Ectodermal cell (in vitro differentiated cells): ENCODE results near the gene SAPCD2.
A peak's percentile ranks its signal among the peaks of the same experiment; 100 is the strongest.

Experiments used
- H3K27ac ChIP-seq: 2 replicates; pipeline ENCODE4 v1.7.0; 2013; ENCODE audit warnings: mild to moderate bottlenecking, low read depth, low read length; ENCODE audit not compliant: insufficient read depth, poor library complexity, severe bottlenecking
- H3K27me3 ChIP-seq: 2 replicates; pipeline ENCODE4 v1.7.0; 2013; ENCODE audit warnings: mild to moderate bottlenecking, low read length; ENCODE audit not compliant: insufficient read depth, control insufficient read depth, poor library complexity, severe bottlenecking
- H3K36me3 ChIP-seq: one replicate; pipeline ENCODE4 v1.7.0; 2013; ENCODE audit warnings: low read length; ENCODE audit not compliant: control insufficient read depth, insufficient read depth
- H3K4me1 ChIP-seq: one replicate; pipeline ENCODE4 v1.7.0; 2013; ENCODE audit warnings: low read length; ENCODE audit not compliant: control insufficient read depth, insufficient read depth
- H3K4me3 ChIP-seq: 2 replicates; pipeline ENCODE4 v1.7.0; 2013; ENCODE audit warnings: low read depth, low read length, control low read depth; ENCODE audit not compliant: insufficient read depth
- H3K9me3 ChIP-seq: 2 replicates; pipeline ENCODE4 v1.7.0; 2013; ENCODE audit warnings: mild to moderate bottlenecking, low read length, moderate library complexity; ENCODE audit not compliant: control insufficient read depth
- WGBS, 2 experiments: methylation state at CpG; one replicate each; pipeline ENCODE4 v1.1.7; 2013; ENCODE audit warnings: missing lambda C conversion rate in 2 of 2; 5-methylcytosine and 5-hydroxymethylcytosine counted together

SAPCD2 gene

DNA sequence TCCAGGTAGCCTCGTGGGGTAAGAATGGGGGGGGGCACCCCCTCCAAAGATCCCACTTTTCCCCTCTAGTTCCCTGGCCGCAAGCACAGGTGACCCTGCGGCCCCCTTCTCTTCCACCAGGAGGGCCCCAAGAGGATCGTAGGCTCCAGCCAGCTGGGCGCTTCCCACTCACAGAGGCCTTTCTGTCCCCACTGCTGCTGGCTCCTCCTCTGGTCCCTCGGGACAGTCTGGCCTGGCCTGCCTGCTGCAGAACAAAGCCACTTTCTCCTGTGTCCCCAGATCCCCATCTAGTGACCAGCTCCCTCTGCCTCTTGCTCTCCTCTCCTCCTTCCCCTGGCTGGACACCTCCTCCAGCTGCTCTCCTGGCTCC is 534 bp upstream of the SAPCD2 start:
- peak overlapping the region; percentile 50 for H3K4me3 ChIP-seq
- 25 to 29% methylated on average over 6 of the region's 6 CpGs for WGBS, 2 experiments
- no peaks in the 10 kb centered on the region for H3K36me3 ChIP-seq
- peaks cover 36% of the 10 kb centered on the region for H3K27me3 ChIP-seq
- peaks cover 16% of the 10 kb centered on the region for H3K4me1 ChIP-seq
- H3K9me3 ChIP-seq: no peaks in the 10 kb centered on the region
- no peak overlapping the region for H3K27ac ChIP-seq

DNA sequence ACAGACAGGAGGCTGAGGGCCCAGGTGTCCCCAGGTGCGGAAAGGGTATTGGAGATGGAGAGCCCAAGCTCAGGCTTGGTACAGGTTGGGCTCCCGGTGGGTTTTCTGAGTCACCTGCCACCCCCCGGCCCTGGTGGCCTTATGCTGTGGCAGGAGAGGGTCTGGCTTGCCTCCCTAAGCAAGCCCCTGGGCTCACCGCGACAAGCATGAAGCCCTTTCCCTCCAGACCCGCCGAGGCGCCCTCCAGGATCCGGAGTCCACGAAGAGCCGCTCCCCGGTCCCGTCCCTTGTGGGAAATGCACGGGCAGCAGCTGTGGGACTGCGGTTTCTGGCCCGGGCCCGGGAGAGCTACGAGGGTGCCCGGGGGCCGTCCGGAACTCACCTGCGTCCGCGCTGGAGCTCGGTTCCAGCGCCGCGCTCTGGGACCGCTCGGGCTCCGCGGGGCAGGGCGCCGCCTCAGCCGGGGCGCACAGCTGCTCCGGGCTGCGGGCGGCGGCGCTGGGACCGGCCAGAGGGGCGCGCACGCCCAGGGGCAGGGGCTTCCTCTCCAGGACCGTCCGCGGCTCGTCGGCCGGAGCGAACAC is 757 bp downstream of the SAPCD2 start:
- peak overlapping the region; percentile 50 for H3K4me3 ChIP-seq
- WGBS, 2 experiments: 5 to 6% methylated on average over 52 of the region's 52 CpGs
- peaks cover 25% of the 10 kb centered on the region for H3K27me3 ChIP-seq
- peaks cover 16% of the 10 kb centered on the region for H3K4me1 ChIP-seq
- no peaks in the 10 kb centered on the region for H3K36me3 ChIP-seq
- no peak overlapping the region for H3K27ac ChIP-seq
- no peaks in the 10 kb centered on the region for H3K9me3 ChIP-seq

GRCh38 chr9:137068539-137069507 is 1.5 kb downstream of the SAPCD2 start:
- WGBS, 2 experiments: 93 to 95% methylated on average over 17 of the region's 17 CpGs
- H3K27ac ChIP-seq: no peak overlapping the region
- H3K4me3 ChIP-seq: peak overlapping the region; percentile 50
- H3K36me3 ChIP-seq: no peaks in the 10 kb centered on the region
- peaks cover 16% of the 10 kb centered on the region for H3K4me1 ChIP-seq
- peaks cover 22% of the 10 kb centered on the region for H3K27me3 ChIP-seq
- H3K9me3 ChIP-seq: no peaks in the 10 kb centered on the region

DNA sequence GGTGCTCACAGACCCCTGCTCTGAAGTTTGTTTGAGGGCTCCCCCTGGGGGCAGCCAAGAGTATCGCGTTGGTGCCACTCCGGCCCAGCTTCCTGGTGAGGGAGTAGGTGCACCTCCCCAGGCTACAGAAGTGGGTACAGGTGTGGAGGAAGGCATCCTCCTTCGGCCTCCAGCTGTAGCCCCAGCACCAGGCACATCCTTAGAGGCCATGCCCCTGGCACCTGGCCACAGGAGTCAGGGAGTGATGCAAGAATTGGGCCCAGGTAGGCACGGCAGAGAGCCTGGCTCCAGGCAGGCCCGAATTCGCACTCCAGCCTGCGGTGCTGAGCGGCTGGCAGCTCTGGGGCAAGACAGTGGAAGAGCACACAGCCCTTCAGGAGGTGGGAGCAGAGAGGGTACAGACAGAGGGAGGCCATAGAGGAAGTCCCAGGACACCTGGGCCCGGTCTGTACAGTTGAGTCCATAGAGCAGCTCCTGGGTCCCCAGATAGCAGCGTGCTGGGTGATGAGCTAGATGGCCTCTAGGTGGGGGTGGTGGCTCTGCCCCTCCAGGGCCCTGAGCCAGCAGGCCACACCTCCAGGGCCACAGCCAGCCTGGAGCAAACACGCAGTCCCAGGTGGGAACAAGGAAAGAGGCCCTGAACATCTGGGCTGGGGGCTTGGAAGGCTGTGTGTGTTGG is 2.4 kb downstream of the SAPCD2 start:
- WGBS, 2 experiments: 61 to 63% methylated on average over 12 of the region's 12 CpGs
- no peaks in the 10 kb centered on the region for H3K36me3 ChIP-seq
- no peak overlapping the region for H3K4me3 ChIP-seq
- H3K9me3 ChIP-seq: no peaks in the 10 kb centered on the region
- no peak overlapping the region for H3K27ac ChIP-seq
- H3K27me3 ChIP-seq: peaks cover 18% of the 10 kb centered on the region
- peaks cover 16% of the 10 kb centered on the region for H3K4me1 ChIP-seq

GRCh38 chr9:137066096-137066861 is 4.1 kb downstream of the SAPCD2 start:
- Histone ChIP-seq H3K36me3 (no peaks in the 10 kb centered on the region), H3K27me3 (peaks cover 18% of the 10 kb centered on the region), H3K27ac (no peak overlapping the region), H3K4me3 (no peak overlapping the region), H3K4me1 (peaks cover 16% of the 10 kb centered on the region), H3K9me3 (no peaks in the 10 kb centered on the region)
- 93 to 94% methylated on average over 26 of the region's 26 CpGs for WGBS, 2 experiments

DNA sequence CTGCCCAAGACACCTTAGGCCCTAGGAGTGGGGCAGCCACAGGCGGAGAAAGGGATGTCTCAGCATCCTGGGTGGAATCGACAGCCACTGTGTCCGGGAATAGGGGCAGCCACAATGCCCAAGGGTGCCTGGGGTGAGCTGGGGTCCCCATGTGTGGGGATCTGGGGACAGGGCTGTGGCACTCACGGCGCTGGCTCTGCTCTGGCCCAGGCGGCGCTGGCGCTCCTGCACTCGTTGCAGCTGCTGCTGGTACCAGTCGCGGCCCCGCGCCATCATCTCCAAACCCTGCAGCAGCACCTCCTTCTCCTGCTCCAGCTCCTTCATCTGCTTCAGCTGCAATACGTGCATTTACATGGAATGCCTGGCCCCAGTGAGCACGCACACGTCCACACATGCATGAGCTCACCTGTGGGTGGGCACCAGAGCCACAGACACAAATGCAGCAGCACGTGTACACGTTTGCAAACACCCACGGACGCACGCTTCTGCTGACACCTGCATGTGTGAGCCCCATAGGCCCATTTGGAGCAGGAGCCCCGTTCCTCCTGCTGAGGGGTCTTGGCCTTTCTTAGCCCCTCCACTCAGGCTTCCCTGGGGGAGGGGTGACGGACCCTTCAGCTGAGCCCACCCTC is 4.9 kb downstream of the SAPCD2 start:
- no peaks in the 10 kb centered on the region for H3K36me3 ChIP-seq
- no peaks in the 10 kb centered on the region for H3K9me3 ChIP-seq
- H3K4me3 ChIP-seq: no peak overlapping the region
- H3K27me3 ChIP-seq: peaks cover 18% of the 10 kb centered on the region
- WGBS, 2 experiments: 93 to 95% methylated on average over 23 of the region's 23 CpGs
- peaks cover 11% of the 10 kb centered on the region for H3K4me1 ChIP-seq
- H3K27ac ChIP-seq: no peak overlapping the region

DNA sequence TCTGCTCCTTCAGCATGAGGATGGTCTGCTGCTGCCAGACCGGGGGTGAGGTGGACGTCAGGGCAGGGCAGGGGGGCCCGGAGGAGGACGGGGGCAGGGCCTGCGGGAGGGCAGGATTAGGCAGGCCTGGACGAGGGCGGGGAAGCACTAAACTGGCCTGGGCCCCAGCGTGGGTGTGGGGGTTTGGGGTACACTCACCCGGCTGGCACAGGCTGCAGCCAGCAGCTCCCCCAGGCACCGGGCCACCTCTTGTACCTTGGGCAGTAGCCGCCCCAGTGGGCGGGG is 5.5 kb downstream of the SAPCD2 start:
- no peak overlapping the region for H3K4me3 ChIP-seq
- no peaks in the 10 kb centered on the region for H3K9me3 ChIP-seq
- WGBS, 2 experiments: 88 to 91% methylated on average over 12 of the region's 12 CpGs

DNA sequence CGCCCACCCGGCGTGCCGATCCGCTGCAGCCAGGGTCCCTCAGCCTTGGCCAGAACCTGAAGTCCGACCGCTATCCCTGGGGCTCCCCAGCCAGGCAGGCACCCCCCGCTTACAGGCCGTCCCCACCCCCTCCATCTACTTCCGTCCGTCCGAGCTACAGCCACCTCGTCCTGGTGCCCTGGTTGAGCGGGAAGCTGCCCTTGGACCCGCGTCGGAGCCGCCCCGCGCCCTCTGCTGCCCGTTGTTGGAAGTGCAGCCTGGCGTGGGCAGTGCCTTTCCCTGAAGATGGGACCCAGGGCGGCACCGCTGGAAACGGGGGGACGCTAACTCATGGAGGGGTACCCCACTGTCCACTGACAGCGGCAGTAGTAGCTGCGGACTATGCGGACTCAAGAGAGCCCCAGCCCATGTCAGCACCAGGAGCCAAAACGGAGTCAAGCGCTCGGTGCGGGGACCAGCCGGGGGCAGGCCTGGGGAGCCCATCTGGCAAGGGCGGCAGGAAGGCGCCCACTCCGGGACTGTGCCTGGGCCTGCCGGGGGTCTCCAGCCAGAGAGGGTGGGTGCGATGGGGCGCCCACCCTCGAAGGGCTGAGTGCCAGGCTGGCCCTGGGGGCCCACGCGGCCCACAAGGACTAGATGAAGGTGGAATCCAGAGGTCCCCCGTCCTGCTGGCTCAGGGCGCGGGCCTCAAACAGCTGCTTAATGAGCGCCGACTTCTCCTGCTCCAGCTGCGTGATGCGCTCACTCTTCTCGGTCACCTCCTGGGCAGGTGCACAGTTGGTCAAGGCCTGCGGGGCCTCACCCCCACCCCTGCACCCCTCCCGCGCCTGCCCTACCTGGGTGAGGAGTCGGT is 6.1 kb downstream of the SAPCD2 start:
- Histone ChIP-seq H3K36me3 (no peaks in the 10 kb centered on the region), H3K27ac (no peak overlapping the region), H3K4me3 (no peak overlapping the region), H3K4me1 (peaks cover 7% of the 10 kb centered on the region), H3K27me3 (peaks cover 7% of the 10 kb centered on the region), H3K9me3 (no peaks in the 10 kb centered on the region)
- 61 to 62% methylated on average over 55 of the region's 55 CpGs for WGBS, 2 experiments

More for the DNA sequence above, 5.5 kb downstream of the SAPCD2 start:
- H3K4me1 ChIP-seq: peaks cover 11% of the 10 kb centered on the region
- H3K36me3 ChIP-seq: no peaks in the 10 kb centered on the region
- H3K27ac ChIP-seq: no peak overlapping the region
- peaks cover 13% of the 10 kb centered on the region for H3K27me3 ChIP-seq
